HUDEP-2 (cell line): Measurements from ENCODE around the gene HSD11B2.

Experiments
- DNase-seq, 76 experiments: peaks; one replicate each; lab custom pipeline; 2025; ENCODE audit not compliant: unreplicated experiment in 76 of 76; lab: John Stamatoyannopoulos, UW

Gene HSD11B2

DNA sequence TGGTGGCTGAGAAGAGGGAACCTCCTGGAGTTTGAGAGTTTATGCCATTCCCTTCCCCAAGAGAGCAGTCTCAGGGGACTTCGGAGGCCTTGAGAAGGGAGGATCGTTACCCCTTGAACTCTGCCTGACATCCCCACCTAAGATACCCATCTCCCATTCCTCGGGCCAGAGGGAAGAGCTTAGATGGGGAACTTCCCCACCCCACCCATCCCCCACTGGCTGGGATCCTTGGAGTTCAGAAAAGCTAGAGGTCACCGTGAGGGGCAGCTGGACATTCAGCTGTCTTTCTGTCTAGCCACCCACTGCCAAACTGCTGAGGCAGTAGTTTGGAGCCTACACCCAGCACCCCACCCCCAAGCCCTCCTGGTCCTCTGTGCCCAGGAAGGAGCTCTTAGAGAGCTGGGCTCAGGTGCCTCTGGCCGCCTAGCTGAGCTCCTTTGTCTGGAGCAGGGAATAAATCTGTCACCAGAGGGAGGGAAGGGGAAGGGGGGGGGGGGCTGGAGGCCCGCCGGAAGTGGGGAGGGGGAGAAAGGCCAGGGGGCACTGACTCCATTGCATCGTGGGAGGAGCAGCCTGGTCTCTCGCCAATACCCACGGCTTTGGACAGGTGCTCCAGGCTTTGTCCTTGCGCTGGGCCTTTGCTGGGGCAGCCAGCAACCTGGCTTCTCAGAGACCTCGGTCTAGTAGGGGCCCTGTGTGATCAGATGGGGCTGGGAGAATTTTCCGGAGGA is 1.0 kb downstream of the HSD11B2 start:
- no peak for DNase-seq

DNA sequence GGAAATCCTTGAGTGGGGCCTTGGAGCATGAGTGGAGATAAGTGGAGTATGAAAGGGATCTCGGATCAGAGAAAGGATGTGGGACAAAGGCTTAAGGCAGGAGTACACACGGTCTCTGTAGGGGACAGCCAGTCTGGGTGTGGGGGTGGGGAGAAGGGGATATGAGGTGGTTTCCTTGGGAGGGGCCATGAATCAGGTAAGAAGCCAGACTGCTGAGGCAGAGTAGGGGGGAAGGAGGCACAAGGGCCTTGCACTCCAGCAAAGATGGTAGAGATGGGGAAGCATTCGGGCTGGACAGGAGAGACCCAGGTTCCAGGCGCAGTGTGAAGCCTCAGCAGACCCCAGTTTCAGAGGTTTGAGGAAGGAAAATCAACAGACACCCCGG is 1.6 kb downstream of the HSD11B2 start:
- no peak for DNase-seq

DNA sequence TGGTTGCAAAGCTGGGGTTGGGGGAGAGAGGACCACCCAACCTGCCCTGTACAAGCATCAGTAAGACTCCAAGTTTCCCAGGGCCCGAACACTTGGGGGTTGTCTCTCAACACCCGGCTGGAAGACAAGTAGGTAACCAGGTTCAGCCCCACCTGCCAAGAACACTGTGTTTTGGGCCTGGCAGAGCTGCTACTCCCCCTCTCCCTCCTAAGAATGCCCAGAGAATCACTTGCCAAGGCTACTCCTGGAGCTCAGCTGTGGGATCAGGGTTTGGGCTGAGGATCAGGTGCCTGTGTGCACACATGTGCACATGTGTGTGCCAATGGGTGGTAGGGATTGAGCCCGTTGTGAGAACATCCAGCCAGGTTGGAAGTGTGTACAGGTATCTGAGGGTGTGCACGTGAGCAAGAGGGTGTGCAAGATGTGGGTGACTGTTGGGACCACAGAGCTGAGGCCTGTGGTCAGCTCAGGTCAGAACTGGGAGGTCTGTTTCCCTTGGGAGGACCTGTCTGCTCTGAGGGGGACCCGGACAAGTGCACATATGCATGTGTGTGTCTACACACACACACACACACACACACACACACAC is 2.3 kb downstream of the HSD11B2 start:
- no peak for DNase-seq

DNA sequence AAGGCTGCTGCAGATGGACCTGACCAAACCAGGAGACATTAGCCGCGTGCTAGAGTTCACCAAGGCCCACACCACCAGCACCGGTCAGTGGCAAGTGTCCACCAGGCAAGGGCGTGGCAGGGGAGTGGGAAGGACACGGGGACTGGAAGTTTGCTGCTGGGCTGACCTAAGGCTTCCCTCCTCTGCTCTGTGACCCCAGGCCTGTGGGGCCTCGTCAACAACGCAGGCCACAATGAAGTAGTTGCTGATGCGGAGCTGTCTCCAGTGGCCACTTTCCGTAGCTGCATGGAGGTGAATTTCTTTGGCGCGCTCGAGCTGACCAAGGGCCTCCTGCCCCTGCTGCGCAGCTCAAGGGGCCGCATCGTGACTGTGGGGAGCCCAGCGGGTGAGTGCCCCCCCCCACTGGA is 4.8 kb downstream of the HSD11B2 start:
- DNase-seq, result no peak

DNA sequence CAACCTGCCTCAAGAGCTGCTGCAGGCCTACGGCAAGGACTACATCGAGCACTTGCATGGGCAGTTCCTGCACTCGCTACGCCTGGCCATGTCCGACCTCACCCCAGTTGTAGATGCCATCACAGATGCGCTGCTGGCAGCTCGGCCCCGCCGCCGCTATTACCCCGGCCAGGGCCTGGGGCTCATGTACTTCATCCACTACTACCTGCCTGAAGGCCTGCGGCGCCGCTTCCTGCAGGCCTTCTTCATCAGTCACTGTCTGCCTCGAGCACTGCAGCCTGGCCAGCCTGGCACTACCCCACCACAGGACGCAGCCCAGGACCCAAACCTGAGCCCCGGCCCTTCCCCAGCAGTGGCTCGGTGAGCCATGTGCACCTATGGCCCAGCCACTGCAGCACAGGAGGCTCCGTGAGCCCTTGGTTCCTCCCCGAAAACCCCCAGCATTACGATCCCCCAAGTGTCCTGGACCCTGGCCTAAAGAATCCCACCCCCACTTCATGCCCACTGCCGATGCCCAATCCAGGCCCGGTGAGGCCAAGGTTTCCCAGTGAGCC is 5.8 kb downstream of the HSD11B2 start:
- no peak for DNase-seq

DNA sequence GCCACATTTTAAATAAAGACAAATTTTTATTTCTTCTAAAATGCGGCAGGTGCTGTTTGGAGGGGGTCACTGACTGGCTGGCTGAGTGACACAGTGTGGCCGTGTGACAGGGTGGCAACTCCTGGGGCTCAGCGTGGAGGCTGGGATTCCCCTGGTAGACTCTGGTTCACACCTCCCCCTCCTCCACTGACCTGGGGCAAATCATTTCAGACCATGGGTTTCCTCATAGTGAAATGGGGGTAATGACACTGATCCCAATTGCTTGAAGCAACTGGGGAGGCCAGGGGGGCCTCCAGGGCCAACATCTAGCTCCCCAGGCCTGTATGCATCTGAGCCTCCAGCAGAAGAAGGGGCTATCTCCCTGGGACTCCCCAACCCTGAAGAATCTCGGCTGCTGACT is 6.6 kb downstream of the HSD11B2 start:
- DNase-seq, result no peak

DNA sequence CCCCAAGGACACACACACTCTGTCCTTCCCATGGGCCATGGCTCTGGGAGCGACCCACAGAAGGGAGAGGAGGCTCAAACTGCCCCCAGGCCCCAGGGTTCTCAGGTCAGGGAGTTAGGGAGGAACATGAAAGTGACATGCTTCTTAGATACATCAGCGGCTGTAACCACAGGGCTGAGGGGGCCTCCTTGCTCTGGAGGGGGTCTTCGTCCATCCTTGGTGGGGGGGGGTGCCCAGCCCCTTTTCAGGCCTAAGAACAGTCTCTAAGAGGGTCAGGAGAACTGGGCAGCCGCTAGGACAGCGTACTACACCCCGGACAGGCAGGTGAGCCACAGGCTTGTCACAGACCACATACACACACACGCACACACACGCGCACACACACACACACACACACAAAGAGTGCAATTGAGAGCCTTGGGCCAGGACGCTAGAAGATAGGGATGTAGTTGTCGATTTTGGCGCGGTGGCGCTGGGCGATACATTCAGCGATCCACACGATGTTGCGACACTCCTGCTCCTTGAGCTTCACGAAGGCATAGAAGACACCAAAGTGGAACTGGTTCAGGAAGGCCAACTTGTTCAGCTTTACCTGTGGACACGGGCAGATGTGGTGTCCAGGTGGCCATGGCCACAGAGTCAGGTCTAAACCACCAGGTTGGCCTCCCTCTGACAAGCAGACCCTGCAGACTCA is 7.3 kb downstream of the HSD11B2 start:
- no peak for DNase-seq

DNA sequence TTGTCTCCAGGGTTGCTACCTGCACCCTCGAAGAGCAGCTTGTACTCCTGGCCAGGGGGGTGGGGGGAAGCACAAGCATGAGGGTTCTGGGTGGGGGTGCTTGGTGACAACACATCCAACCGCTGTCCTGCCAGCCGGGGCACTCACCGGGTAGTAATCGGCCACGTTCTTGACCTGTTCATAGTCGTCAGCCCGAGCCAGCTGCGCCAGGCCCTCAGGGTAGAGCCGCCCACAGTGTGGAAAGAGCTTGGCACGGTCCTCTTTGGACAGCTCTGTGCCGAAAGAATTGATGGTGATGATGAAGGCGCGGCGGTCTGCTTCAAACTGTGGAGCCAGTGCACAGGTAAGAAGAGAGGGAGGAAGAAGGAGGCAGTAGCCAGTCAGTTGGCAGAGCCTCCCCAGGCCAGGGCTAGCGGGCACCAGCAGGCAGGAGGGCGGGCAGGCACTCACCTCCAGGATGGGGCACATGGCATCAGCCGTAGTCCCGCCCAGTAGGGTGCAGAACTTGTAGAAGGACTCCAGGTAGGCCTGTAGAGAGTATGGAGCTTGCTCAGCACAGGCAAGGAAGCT is 8.0 kb downstream of the HSD11B2 start:
- no peak for DNase-seq

DNA sequence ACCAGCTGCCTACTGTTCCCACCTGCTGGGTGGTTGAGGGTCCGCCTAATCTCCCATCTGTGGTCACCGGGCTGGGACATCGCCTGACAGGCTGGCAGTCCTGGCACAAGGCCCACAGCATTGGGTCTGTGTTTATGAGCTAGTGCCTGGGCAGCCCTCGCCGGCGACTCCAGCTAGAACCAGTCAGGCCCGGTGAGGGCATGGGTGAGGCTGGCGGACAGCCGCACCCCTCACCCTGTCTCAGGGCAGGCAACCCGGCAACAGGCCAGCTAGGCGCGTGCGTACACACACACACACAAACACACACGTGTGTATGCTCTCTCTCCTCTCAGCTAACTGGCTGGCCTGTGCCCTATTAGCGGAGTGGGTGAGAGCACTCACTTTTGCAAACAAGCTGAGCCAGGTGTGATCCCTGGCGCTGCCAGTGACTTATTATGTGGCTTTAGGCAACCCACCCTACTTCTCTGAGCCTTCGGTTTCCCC is 10.4 kb downstream of the HSD11B2 start:
- DNase-seq, result peak in 74 of 76 experiments; percentile 24 to 91 (median 75)

DNA sequence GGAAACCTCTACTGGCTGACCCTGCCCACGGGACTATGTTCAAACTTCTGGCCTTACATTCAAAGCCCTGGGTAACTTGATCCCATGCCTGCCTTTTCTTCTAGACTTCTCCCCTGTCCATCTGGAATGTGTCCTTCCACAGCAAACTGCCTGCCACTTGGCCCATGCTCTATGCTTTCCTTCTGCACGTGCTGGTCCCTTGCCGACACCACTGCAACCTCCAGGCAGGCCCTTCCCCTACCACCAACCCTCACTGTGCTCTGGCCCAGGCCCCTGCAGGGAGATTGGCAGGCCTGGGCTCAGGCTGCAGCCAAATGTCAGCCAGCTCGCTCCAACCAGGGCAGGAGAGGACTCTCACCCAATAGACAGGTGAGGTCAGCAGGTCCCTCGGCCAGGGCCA is 11.0 kb downstream of the HSD11B2 start:
- DNase-seq, result no peak

DNA sequence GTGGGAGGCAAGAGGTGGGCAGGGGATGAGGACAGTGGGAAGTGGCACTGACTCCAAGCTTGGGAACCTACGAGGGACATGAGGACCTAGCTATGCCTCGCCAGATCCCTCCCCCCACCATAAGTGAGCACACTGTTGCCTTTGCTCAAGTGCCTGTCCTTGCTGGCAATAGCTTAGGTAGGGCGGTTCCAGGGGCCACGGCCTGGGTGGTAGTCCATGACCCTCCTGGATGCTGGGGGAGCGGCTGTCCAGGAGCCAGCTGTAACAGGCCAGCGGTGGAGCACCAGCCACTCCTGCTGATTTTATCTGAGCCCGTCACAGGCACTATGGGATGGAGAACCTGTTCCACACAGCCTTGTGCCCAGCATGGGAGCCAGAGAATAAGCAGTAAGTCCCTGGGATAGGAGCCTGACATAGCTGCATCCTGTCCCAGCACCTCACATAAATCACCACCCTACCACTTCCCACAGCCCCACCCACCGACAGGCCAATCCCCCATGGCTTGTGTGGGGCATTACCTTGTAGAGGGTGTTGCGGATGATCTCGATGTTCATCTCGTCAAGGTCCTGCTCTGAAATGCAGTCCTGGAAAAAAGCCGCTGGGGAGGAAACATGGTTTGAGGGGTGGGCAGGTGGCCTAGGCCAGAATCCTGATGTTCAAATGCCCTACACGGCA is 11.8 kb downstream of the HSD11B2 start:
- DNase-seq, result no peak

DNA sequence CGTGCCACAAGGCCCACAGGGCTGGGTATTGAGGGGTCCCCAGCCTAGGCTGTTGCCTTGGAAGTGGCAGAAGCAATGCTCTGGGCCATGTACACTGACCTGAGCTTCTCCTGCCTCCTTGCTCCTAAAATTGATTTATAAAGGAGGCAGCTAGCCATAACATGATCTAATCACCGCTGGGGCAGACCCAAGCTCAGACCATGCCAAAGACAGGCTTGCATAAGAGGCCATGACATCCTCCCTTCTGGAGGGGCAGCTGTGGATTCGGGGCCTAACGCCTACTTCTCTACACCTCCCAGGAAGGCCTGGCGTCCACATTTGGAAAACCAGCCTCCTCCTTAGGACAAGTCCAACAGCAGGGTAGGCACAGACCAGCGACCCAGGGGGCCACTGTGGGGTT is 12.3 kb downstream of the HSD11B2 start:
- DNase-seq, result no peak

DNA sequence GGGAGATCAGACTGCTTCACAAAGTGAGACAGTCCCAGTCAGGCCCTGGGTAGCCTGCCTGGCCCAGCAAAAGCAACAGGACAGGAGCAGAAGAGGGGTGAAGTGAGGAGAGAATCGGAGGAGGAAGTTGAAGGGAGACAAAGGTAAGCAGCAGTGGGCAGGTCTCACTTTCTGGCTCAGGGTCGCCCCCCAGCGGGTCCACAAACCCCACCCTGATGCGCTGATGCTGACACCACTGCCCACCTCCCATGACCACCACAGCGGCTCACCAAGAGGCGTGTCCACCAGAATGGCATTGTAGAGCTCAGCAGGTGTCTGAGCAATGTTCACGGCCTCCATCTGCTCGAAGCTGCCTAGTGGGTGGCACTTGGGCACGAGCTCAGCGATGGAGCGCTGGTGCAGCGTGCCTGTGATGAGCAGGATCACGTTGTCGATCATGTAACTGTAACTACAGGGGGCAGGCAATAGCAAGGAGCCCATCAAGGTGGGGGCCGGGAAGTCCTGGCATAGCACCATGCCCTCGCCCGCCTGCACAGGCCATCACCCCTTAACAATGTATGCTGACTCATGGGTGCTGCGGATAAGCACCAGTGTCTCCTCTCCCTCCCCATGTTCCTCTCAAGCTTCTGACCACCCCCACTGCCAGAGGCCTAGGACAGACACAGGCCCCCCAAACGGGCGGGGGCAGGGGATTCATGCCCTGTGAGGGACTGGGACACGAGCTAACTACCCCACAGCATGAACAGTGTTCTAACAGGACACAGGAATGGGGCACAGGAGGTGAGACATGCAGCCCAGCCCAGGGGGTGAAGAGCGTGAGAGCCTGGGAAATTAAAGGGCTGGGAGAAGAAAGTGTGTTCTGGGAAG is 13.6 kb downstream of the HSD11B2 start:
- DNase-seq, result peak in 20 of 76 experiments; percentile 12 to 45 (median 20)

DNA sequence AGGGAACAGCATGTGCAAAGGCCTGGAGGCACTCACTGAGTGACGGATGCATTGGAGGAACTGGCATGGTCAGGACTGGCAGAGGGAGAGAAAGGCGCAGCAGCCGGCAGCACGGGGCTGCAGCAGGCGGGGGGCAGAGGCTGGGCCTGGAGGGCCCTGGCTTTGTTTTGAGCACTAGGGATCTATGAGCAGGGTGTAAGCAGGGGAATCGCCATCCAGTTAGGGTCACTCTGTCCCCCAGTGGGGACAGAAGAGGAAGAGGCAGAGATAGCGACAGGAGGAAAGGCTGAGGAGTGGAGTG is 14.2 kb downstream of the HSD11B2 start:
- DNase-seq, result no peak

DNA sequence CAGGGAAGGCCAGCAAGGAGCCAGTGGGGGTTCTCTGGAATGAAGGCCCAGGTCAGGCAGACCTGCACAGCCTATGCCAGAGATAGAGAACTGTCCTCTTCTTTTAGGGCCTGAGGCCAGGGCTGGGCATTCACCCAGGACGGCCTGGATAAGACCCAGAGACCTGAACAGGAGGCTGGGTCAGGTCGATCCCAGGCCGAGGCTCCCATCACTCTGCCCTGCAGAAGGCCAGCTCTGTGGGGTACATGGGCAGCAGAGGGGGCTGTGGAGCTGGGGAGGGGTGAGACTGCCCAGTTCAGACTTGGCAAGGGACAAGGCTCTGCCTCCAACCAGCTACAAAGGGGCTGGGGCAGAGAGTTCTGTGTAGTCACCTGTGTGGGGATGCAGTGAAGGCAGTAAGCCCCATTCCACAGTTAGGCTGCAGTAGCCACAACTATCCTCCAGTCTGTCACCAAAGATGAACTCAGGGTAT is 14.6 kb downstream of the HSD11B2 start:
- DNase-seq, result peak in 1 of 76 experiments; percentile 15

DNA sequence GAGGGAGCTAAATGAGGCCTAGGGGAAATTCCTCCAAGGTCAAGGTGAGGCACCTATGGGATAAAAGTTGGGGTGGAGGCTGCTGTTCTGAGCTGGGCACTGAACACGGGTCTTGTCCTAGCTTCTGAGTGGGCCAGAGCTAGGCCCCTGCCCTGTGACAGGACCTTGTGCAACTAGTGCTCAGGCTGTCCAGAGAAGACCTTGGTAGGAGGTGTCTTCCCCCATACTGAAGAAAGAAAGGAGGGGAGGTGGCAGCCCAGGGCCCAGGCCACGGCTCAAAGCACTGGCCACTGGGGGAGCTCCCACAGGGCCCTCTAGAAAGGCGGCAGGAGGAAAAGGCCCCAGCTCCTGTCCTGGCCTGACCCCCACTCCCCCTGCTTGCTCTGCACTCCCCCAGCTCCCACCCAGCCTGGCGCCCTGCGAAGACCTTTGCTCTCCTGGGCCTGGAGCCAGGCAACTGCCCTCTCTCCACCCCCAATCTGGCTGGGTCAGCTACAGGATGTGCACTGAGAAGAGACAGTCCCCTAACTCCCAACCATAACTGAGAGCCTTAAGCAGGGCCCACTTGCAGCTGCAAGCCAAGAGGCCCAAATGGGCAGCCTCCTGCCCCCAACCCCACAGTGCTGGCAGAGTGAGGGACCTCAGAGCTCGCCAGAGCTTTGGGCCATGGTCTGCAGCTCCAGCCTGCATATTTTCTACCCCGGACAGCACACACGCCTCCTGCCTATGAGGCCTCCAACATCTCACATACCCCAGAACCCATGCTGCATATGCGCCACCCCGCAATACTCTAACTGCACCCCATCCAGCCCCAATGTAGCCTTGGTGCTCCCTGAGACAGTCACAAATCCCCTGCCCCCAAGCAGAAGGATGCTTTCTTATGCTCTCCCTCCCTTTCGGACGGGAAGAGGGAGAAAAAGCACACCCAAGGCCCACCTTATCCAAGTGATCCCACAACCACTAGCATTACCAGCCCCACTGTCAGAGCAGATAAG is 15.3 kb downstream of the HSD11B2 start:
- DNase-seq, result peak in 1 of 76 experiments; percentile 15

DNA sequence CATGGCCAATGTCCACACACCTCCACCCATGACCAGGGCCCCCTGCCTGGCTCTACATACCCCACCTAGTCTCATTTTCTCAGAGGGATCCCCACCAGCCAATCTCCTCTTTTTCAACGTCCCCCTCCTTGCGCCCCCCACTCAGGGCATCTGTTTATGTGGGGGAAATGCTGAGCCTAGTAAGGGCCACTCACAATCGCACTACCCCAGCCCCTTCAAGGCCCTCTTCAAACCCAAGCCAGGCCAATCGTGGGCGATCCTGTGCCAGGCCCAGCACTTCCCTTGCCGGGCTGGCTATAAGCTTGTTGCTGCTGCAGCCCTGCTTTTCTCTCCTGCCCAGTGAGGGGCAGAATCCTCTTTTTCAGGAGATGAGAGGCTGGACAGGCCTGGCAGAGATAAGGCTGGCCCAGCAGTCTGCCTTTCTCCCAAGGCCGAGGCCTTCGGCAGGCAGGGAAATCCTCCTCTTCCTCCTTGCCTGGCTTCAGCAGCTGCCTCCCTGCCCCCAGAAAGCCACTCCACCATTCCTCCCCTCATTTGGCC is 16.1 kb downstream of the HSD11B2 start:
- DNase-seq, result no peak

DNA sequence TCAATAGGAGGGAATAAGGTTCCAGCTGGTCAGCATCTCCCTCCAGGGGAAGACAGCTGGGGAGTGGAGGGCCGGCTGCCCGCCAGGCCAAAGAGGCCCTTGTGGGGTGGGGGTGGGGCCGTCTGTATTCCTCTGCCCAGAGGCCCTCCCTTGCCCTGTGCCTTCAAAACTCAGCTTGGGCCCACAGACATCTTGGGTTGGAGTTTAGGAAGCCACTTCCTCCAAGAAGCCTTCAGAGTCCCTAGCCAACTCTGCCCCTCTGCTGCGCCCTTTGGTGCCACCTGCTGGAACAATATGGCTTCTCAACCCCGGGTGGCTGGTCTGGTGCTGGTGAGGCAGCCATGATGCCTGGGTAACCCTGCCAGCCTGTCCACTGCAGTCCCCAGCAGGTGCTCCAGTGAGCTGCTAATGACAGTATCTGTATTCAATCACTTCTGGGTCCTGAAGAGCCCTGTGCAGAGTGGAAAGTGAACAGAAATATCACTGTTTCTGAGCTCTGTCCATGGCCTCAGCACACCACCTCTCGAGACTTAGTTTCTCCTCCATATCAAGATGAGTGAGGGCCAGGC is 16.7 kb downstream of the HSD11B2 start:
- peak in 67 of 76 experiments; percentile 17 to 88 (median 67) for DNase-seq
